Epithelial cell of proximal tubule (primary cell): Measurements from ENCODE around the gene MAN2B2. TPM values are rescaled to one million over a fixed set of nuclear protein-coding genes. Genes with fewer than 3 reads are reported as not detected.
A peak's percentile ranks its signal among the peaks of the same experiment; 100 is the strongest.

Source experiments
- DNase-seq: peaks from one replicate; pipeline ENCODE4 v3.0.0-alpha.2; 2011; ENCODE audit warnings: low read depth
- H3K4me3 ChIP-seq: 2 replicates; pipeline ENCODE4 v1.5.1; 2011; ENCODE audit warnings: low read depth, mild to moderate bottlenecking, low read length
- total RNA-seq: library from RNA; depleted of rRNA; stranded (reverse); fragments of >200 nt; gene quantifications from 2 replicates; pipeline ENCODE4 v1.2.3, GENCODE V29; 2015
- TF ChIP-seq, protein P1 (sequence below): conservative IDR thresholded peaks from 2 replicates; pipeline ENCODE4 v1.5.1; 2012; ENCODE audit warnings: low read depth, mild to moderate bottlenecking, low read length

MAN2B2 gene
- total RNA-seq, result 13.0 and 20.6 TPM in 2 replicates

- TF ChIP-seq, protein P1, sequence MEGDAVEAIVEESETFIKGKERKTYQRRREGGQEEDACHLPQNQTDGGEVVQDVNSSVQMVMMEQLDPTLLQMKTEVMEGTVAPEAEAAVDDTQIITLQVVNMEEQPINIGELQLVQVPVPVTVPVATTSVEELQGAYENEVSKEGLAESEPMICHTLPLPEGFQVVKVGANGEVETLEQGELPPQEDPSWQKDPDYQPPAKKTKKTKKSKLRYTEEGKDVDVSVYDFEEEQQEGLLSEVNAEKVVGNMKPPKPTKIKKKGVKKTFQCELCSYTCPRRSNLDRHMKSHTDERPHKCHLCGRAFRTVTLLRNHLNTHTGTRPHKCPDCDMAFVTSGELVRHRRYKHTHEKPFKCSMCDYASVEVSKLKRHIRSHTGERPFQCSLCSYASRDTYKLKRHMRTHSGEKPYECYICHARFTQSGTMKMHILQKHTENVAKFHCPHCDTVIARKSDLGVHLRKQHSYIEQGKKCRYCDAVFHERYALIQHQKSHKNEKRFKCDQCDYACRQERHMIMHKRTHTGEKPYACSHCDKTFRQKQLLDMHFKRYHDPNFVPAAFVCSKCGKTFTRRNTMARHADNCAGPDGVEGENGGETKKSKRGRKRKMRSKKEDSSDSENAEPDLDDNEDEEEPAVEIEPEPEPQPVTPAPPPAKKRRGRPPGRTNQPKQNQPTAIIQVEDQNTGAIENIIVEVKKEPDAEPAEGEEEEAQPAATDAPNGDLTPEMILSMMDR, result no peak
- no peak for DNase-seq
Observed at GRCh38 chr4:6574747-6575502, at the start of gene MAN2B2. Gene MAN2B2 (plus strand): TSS chr4:6575189. CDS start chr4:6575211, 22 bp downstream.

DNA sequence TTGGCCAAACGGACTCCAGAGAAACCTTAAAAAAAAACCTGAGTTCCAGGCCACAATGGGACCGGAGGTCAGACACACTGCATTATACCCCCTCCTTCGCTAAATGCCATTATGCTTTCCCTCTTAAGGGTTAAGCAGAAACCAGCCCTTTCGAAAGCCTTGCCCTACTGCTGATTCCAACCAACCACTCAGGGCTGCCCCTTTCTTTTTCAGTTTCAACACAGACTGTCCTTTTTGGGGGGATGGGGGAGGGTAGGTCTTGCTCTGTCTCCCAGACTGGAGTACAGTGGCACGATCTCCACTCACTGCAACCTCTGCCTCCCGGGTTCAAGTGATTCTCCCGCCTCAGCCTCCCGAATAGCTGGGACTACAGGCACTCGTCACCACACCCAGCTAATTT is 49.5 kb upstream of the MAN2B2 start:
- no peak for DNase-seq
- no peak overlapping the region for H3K4me3 ChIP-seq
- TF ChIP-seq, protein P1, result no peak

More at GRCh38 chr4:6574747-6575502, at the start of gene MAN2B2:
- peak within 1 kb of the TSS; percentile 91 for H3K4me3 ChIP-seq

GRCh38 chr4:6526156-6526555 is 48.8 kb upstream of the MAN2B2 start:
- TF ChIP-seq, protein P1, result no peak
- DNase-seq, result no peak

DNA sequence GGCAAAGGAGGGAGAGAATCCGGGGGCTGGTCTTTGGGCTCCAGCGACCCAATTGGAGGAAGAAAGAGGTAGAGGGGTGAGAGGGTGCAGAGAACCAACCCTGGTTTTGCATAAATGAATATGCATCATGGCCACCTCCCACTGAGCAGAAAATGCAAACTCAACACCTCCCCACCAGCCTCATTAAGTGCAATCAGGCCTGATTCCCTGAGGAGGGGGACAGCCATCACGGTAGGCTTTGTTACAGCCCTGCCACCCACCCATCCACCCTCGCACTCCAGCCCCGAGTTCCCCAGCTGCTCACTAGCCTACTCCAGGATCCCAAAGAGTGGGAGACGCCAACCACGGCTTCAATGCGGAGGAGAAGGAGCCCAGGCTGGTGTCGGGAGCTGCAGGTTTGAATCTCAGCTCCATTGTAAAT is 48.3 kb upstream of the MAN2B2 start:
- no peak for DNase-seq
- no peak overlapping the region for H3K4me3 ChIP-seq
- TF ChIP-seq, protein P1, result no peak

More at GRCh38 chr4:6526156-6526555, 48.8 kb upstream of the MAN2B2 start:
- no peak overlapping the region for H3K4me3 ChIP-seq

DNA sequence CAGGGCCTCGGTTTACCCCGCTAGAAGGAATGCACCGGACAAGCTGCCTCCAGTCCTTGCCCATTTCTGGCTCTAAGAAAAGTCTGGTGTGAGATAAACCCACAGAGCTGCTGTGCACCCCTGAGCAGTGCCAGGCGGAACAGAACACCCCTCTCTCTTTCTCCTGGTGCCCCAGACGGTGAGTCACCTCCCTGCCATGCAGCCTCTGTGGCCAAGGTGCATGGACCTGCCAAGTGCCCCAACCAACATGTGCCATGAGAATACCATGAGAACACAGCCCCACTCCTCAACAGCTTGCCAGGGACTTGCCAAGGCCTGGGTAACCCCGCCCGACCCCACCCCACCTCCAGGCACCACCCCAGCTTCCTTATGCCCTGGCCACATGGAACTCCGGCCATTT is 47.7 kb upstream of the MAN2B2 start:
- no peak overlapping the region for H3K4me3 ChIP-seq
- TF ChIP-seq, protein P1, result no peak
- DNase-seq, result no peak

- no peak for DNase-seq
- TF ChIP-seq, protein P1, result no peak
- no peak overlapping the region for H3K4me3 ChIP-seq
Observed at GRCh38 chr4:6527683-6528595, 47.0 kb upstream of the MAN2B2 start.
